IMR-90 (cell line): ENCODE measurements around the gene PLCB4. TPM values are rescaled to one million over a fixed set of nuclear protein-coding genes. Genes with fewer than 3 reads are reported as not detected.

ENCODE experiments used
- ATAC-seq: fragments of 200-7000 bp; cut with Tn5 transposase; 2 replicates; pipeline ENCODE4 v1.9.1; 2020; ENCODE audit warnings: low read depth, mild to moderate bottlenecking, moderate library complexity
- BruUV-seq: library from RNA; stranded (reverse); fragments of 400-500 nt; replicated peaks from 2 replicates; lab custom pipeline; 2021; lab: Mats Ljungman, UMichigan
- CTCF ChIA-PET: fragments of 300-600 bp; formaldehyde crosslinking; extraction: SDS; loops from one replicate; lab custom pipeline; 2021; ENCODE audit warnings: antibody characterized with exemption; lab: Yijun Ruan, JAX
- POLR2A ChIA-PET: fragments of 300-600 bp; sonication (Branson Sonifier 250); formaldehyde crosslinking; loops from one replicate; lab custom pipeline; 2022; ENCODE audit warnings: antibody characterized with exemption; ENCODE audit not compliant: unreplicated experiment; lab: Charles Lee
- DNase-seq: peaks from one replicate; pipeline ENCODE4 v3.0.0; 2013
- H2AFZ ChIP-seq: replicated peaks from 2 replicates; pipeline ENCODE3; 2013; ENCODE audit warnings: low read length, mild to moderate bottlenecking; ENCODE audit not compliant: poor library complexity
- H2AK5ac ChIP-seq: 2 replicates; pipeline ENCODE4 v1.6.1; 2013; ENCODE audit warnings: low read depth, low read length, inconsistent platforms
- H2AK9ac ChIP-seq: replicated peaks from 2 replicates; pipeline ENCODE3; 2013; ENCODE audit warnings: mild to moderate bottlenecking, low read depth, low read length, moderate library complexity; ENCODE audit not compliant: poor library complexity
- H2BK120ac ChIP-seq: 2 replicates; pipeline ENCODE4 v1.6.1; 2013; ENCODE audit warnings: low read depth, low read length, inconsistent platforms
- H2BK15ac ChIP-seq: 3 replicates; pipeline ENCODE4 v1.6.1; 2013; ENCODE audit warnings: low read depth, low read length, inconsistent platforms
- H2BK20ac ChIP-seq: 2 replicates; pipeline ENCODE4 v1.6.1; 2013; ENCODE audit warnings: low read depth, mild to moderate bottlenecking, inconsistent platforms, low read length, moderate library complexity
- H2BK5ac ChIP-seq: 2 replicates; pipeline ENCODE4 v1.6.1; 2013; ENCODE audit warnings: mild to moderate bottlenecking, low read depth, low read length, inconsistent platforms; ENCODE audit not compliant: poor library complexity, severe bottlenecking
- H3K14ac ChIP-seq: replicated peaks from 2 replicates; pipeline ENCODE4 v1.6.1; 2013; ENCODE audit warnings: low read depth, low read length, inconsistent platforms
- H3K18ac ChIP-seq: 2 replicates; pipeline ENCODE4 v1.6.1; 2013; ENCODE audit warnings: low read depth, low read length, control low read depth
- H3K23ac ChIP-seq: 2 replicates; pipeline ENCODE4 v1.6.1; 2013; ENCODE audit warnings: low read depth, low read length, inconsistent platforms
- H3K27ac ChIP-seq: 2 replicates; pipeline ENCODE4 v1.5.1; 2013; ENCODE audit warnings: mild to moderate bottlenecking, control low read depth, low read length; ENCODE audit not compliant: insufficient read depth
- H3K27me3 ChIP-seq: 2 replicates; pipeline ENCODE4 v1.6.1; 2013; ENCODE audit warnings: low read length; ENCODE audit not compliant: control insufficient read depth, insufficient read depth
- H3K36me3 ChIP-seq: 2 replicates; pipeline ENCODE4 v1.6.1; 2013; ENCODE audit warnings: low read length, mixed read lengths; ENCODE audit not compliant: control insufficient read depth, insufficient read depth
- H3K4ac ChIP-seq: 2 replicates; pipeline ENCODE4 v1.6.1; 2013; ENCODE audit warnings: low read depth, low read length, inconsistent platforms
- H3K4me1 ChIP-seq: 2 replicates; pipeline ENCODE4 v1.6.1; 2013; ENCODE audit warnings: low read length, mixed read lengths; ENCODE audit not compliant: control insufficient read depth, insufficient read depth
- H3K4me2 ChIP-seq: 2 replicates; pipeline ENCODE4 v1.6.1; 2013; ENCODE audit warnings: low read depth, mild to moderate bottlenecking, control low read depth, low read length, moderate library complexity
- H3K4me3 ChIP-seq: 2 replicates; pipeline ENCODE4 v1.5.1; 2013; ENCODE audit warnings: low read depth, mild to moderate bottlenecking, control low read depth, low read length, moderate library complexity; ENCODE audit not compliant: insufficient read depth
- H3K56ac ChIP-seq: 2 replicates; pipeline ENCODE4 v1.6.1; 2013; ENCODE audit warnings: low read length, inconsistent platforms; ENCODE audit not compliant: insufficient read depth; ENCODE audit errors: extremely low read depth
- H3K79me1 ChIP-seq, 2 experiments: 2 replicates each; pipeline ENCODE4 v1.6.1; 2013; ENCODE audit warnings: low read length in 2 of 2, inconsistent platforms in 1 of 2, low read depth in 1 of 2
- H3K9ac ChIP-seq: 2 replicates; pipeline ENCODE4 v1.6.1; 2013; ENCODE audit warnings: low read depth, low read length, control low read depth
- H3K9me1 ChIP-seq: 2 replicates; pipeline ENCODE4 v1.6.1; 2013; ENCODE audit warnings: low read length, inconsistent platforms; ENCODE audit not compliant: insufficient read depth
- H3K9me3 ChIP-seq: 2 replicates; pipeline ENCODE4 v1.6.1; 2013; ENCODE audit warnings: low read length; ENCODE audit not compliant: control insufficient read depth, insufficient read depth
- H4K20me1 ChIP-seq: 2 replicates; pipeline ENCODE4 v1.6.1; 2013; ENCODE audit warnings: low read length, inconsistent platforms; ENCODE audit not compliant: insufficient read depth
- H4K5ac ChIP-seq: 2 replicates; pipeline ENCODE4 v1.6.1; 2013; ENCODE audit warnings: mild to moderate bottlenecking, low read depth, low read length, control low read depth
- H4K8ac ChIP-seq, 2 experiments: 2 replicates each; pipeline ENCODE4 v1.6.1; 2013; ENCODE audit warnings: low read depth in 2 of 2, low read length in 2 of 2, control low read depth in 1 of 2, inconsistent platforms in 1 of 2
- H4K91ac ChIP-seq: 2 replicates; pipeline ENCODE4 v1.6.1; 2013; ENCODE audit warnings: low read depth, low read length, inconsistent platforms; ENCODE audit not compliant: insufficient read depth
- BHLHE40 ChIP-seq: fragments of 150-350 bp; IDR thresholded peaks from 2 replicates; pipeline ENCODE4 v1.6.1; 2016; ENCODE audit warnings: mild to moderate bottlenecking, low read depth, low read length
- CEBPB ChIP-seq: IDR thresholded peaks from 2 replicates; pipeline ENCODE4 v1.6.1; 2012; ENCODE audit warnings: low read depth, low read length, improper control_type of control experiment
- CHD1 ChIP-seq: IDR thresholded peaks from 2 replicates; pipeline ENCODE4 v1.6.1; 2012; ENCODE audit warnings: low read depth, low read length, improper control_type of control experiment
- CTCF ChIP-seq: conservative IDR thresholded peaks from 2 replicates; pipeline ENCODE4 v1.5.1; 2012; ENCODE audit warnings: mild to moderate bottlenecking, low read depth, low read length, improper control_type of control experiment
- ELK1 ChIP-seq: fragments of 150-350 bp; IDR thresholded peaks from 2 replicates; pipeline ENCODE4 v1.6.1; 2016; ENCODE audit warnings: low read depth, mild to moderate bottlenecking, low read length, moderate library complexity, borderline replicate concordance
- FOS ChIP-seq: fragments of 150-350 bp; IDR thresholded peaks from 2 replicates; pipeline ENCODE4 v1.6.1; 2016; ENCODE audit warnings: low read depth, low read length
- MAFK ChIP-seq: IDR thresholded peaks from 2 replicates; pipeline ENCODE4 v1.6.1; 2012; ENCODE audit warnings: low read depth, low read length, improper control_type of control experiment
- MXI1 ChIP-seq: IDR thresholded peaks from 2 replicates; pipeline ENCODE4 v1.6.1; 2012; ENCODE audit warnings: low read depth, mild to moderate bottlenecking, low read length, moderate library complexity, borderline replicate concordance
- NFE2L2 ChIP-seq: fragments of 150-350 bp; IDR thresholded peaks from 2 replicates; pipeline ENCODE4 v1.6.1; 2016; ENCODE audit warnings: low read depth, mild to moderate bottlenecking, low read length
- POLR2A ChIP-seq: IDR thresholded peaks from 2 replicates; pipeline ENCODE4 v1.6.1; 2012; ENCODE audit warnings: mild to moderate bottlenecking, low read depth, low read length
- RAD21 ChIP-seq: IDR thresholded peaks from 2 replicates; pipeline ENCODE4 v1.6.1; 2012; ENCODE audit warnings: low read length, improper control_type of control experiment
- RCOR1 ChIP-seq: IDR thresholded peaks from 2 replicates; pipeline ENCODE4 v1.6.1; 2012; ENCODE audit warnings: mild to moderate bottlenecking, low read length, improper control_type of control experiment; ENCODE audit not compliant: insufficient replicate concordance
- RFX5 ChIP-seq: IDR thresholded peaks from 2 replicates; pipeline ENCODE4 v1.8.0; 2012; ENCODE audit warnings: low read depth, mild to moderate bottlenecking, low read length, moderate library complexity
- USF2 ChIP-seq: fragments of 150-350 bp; IDR thresholded peaks from 2 replicates; pipeline ENCODE4 v1.6.1; 2017; ENCODE audit warnings: mild to moderate bottlenecking, antibody characterized with exemption, low read length, low read depth
- WGBS, 2 experiments: methylation state at CpG; one replicate each; pipeline versions ENCODE4 v1.1.5 to v1.1.7; 2013; ENCODE audit warnings: missing lambda C conversion rate in 2 of 2; ENCODE audit not compliant: insufficient read length in 1 of 2; ENCODE audit errors: extremely low coverage in 2 of 2; 5-methylcytosine and 5-hydroxymethylcytosine counted together
- dilution Hi-C: fragments of 300-500 bp; cut with HindIII; formaldehyde crosslinking; loops from one replicate; pipeline ENCODE4 v1.14.3; 2018; ENCODE audit warnings: low sequenced_read_pairs; ENCODE audit not compliant: unreplicated experiment
- in situ Hi-C: fragments of 300-500 bp; cut with MboI; formaldehyde crosslinking; loops from 3 replicates; pipeline ENCODE4 v1.14.3; 2019; ENCODE audit warnings: low sequenced_read_pairs, inconsistent platforms, mixed read lengths
- intact Hi-C: fragments of 100-400 bp; cut with micrococcal nuclease; formaldehyde crosslinking; loops from 2 replicates; pipeline ENCODE4 v1.10.0; 2022
- polyA plus RNA-seq, 3 experiments: library from polyadenylated mRNA; depleted of rRNA; stranded (reverse); fragments of >200 nt; gene quantifications; 2 replicates each; pipeline ENCODE4 v1.2.3, GENCODE V29; 2012; ENCODE audit warnings: low replicate concordance in 1 of 3
- total RNA-seq: library from RNA; depleted of rRNA; stranded (reverse); fragments of >200 nt; gene quantifications from 2 replicates; pipeline ENCODE4 v1.2.3, GENCODE V29; 2012

PLCB4 gene
- total and polyA plus RNA-seq, 2 of the 4 experiments (the other 2 are of a cell fraction) = 12.5 to 24.0 TPM

- Histone ChIP-seq H3K4ac (peak overlapping the region; percentile 87), H3K4me2 (no peak overlapping the region), H3K79me1 (no peaks in the 10 kb centered on the region), H3K27ac (peak overlapping the region; percentile 86), H4K20me1 (no peaks in the 10 kb centered on the region), H3K18ac (peak overlapping the region; percentile 82), H4K5ac (peak overlapping the region; percentile 98), H2BK120ac (peak overlapping the region; percentile 90), H2BK5ac (peak overlapping the region; percentile 82), H2AK9ac (no peak overlapping the region), H3K4me3 (no peak overlapping the region), H3K9me3 (no peaks in the 10 kb centered on the region; the same call in 1 of the 2 replicates), H3K4me1 (peaks cover 15% of the 10 kb centered on the region), H4K8ac (peak overlapping the region; percentile 49 to 72; a peak in 3 of 4 replicates), H3K27me3 (no peaks in the 10 kb centered on the region), H2AK5ac (peak overlapping the region; percentile 67), H3K9ac (no peak overlapping the region), H2AFZ (no peak overlapping the region), H3K56ac (no peak overlapping the region), H2BK15ac (peak overlapping the region; percentile 89), H4K91ac (peak overlapping the region; percentile 85), H3K23ac (0 out of 2 replicates have a peak overlapping the region, but pooled peaks have one; percentile 29), H3K36me3 (no peaks in the 10 kb centered on the region), H3K9me1 (0 out of 2 replicates have a peak, but pooled peaks cover 3% of the 10 kb centered on the region), H3K14ac (peak overlapping the region; percentile 75; the same call in 1 of the 2 replicates), H2BK20ac (peak overlapping the region; percentile 90)
- POLR2A ChIA-PET = no interaction called here
- dilution Hi-C loops (no loop called here), intact Hi-C loops (no loop called here), in situ Hi-C loops (no loop called here)
- TF ChIP-seq CHD1 = no peak
- TF ChIP-seq RCOR1 = no peak
- TF ChIP-seq ELK1 = no peak
- no peak for TF ChIP-seq MXI1
- no peak for TF ChIP-seq RFX5
- TF ChIP-seq CTCF = no peak
- TF ChIP-seq NFE2L2 = no peak
- TF ChIP-seq CEBPB = no peak
- no peak for TF ChIP-seq MAFK
- TF ChIP-seq USF2 = no peak
- TF ChIP-seq POLR2A = no peak
- no peak for TF ChIP-seq RAD21
- no peak for TF ChIP-seq BHLHE40
- TF ChIP-seq FOS = no peak
- CTCF ChIA-PET = no interaction called here
- ATAC-seq (peak; percentile 49), DNase-seq (peak; percentile 62)
- no TSS peak for BruUV-seq
- no CpG with 5 or more reads among the region's 4 CpGs for WGBS, 2 experiments
Measured at GRCh38 chr20:9032758-9033157, 36.1 kb upstream of the PLCB4 start.
